Renal pelvis (tissue), 4 donors: ENCODE data around the gene ROBO3. TPM values are rescaled to one million over a fixed set of nuclear protein-coding genes. Genes with fewer than 3 reads are reported as not detected.

ENCODE experiments used
- DNase-seq: peaks from one replicate; pipeline ENCODE4 v3.0.0-alpha.2; 2013
- polyA plus RNA-seq, 3 donors: library from polyadenylated mRNA; unstranded; fragments of 120-200 nt; gene quantifications; one replicate each; pipeline ENCODE4 v1.2.1, GENCODE V29; 2013; ENCODE audit not compliant: insufficient read length in 3 of 3

The ROBO3 gene
- polyA plus RNA-seq, 3 donors, result 25.0 to 30.2 (median 29.9) TPM

DNA sequence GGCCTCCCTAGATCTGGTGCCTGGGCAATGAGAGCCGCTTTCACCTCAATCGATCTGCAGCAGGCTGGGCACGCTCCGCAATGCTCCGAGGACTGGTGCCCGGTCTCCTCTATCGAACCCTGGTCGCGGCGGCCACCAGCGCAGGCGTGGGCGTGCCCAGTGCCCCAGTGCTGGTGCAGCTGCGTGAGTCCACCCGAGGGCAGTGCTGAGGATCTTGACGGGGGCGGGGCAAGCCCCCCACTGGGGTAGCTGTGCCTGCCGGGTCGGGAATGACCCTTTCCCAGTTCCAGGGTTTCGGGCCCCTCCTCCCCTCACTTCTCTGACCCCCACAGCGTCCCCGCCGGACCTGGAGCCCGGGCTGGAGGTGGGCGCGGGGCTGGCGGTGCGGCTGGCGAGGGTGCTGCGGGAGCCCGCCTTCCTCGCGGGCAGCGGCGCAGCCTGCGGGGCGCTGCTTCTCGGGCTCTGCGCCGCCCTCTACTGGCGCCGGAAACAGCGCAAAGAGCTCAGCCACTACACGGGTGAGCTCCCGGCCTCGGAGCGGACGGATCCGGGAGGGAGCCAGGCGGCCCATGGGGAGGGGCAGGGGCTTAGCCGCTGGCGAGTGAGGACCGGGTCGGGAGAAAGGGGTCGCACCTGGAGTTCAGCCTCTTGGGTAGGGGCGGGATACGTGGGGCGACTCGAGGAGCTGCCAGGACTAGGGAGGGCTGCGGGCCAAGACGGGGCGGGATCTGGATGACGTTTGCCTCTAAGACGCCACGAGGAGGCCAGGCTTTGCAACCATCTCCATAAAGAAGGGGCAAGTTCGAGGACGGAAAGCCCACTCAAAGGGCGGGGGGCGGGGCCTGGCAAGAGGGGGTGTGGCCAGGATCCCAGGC, 10.9 kb downstream of the ROBO3 start:
- peak; percentile 93 for DNase-seq

DNA sequence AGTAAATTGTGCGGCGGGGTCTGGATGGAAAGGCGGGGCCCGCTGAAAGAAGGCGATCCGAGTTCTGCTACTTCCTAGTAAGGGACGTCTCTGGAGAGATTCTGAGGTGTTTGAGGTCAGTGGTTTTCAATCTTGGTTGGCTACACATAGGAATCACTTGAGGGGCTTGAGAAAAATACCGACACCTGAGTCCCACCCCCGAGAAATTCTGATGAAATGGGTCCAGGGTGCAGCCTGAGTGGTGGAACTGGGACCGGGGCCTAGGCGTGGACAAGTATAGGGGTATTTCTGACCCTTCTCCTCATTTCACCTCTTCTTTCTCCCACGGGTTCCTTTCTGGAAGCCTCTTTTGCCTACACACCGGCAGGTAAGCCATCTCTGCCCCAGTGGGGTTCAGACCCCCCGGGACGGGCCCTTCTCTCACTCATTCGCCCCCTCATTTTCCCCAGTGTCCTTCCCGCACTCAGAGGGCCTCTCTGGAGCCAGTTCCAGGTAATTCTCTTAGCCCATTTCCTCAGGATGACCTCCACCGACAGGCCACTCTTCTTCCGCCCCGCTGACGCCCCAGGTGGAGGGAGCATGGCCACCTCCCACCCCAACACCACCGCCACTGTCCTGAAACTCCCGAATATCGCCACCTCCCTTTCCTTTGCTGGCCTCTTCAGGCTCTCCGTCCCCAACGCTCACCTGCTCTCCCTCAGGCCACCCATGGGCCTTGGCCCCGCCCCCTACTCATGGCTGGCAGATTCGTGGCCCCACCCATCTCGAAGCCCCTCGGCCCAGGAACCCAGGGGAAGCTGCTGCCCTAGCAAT, 11.8 kb downstream of the ROBO3 start:
- DNase-seq, result no peak

DNA sequence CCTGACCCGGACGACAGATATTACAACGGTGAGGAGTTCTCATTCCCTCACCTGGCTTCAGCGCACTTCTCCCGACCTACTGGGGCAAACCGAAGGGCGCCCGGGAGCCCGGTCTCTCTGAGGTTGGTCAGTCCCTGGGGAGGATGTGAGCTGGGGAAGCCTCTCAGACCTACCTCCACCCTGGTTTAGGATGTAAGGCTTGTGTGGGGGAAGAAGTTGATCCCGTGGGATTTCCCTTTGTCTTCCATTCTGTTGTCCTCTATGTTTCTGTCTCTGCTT, 12.3 kb downstream of the ROBO3 start:
- no peak for DNase-seq

DNA sequence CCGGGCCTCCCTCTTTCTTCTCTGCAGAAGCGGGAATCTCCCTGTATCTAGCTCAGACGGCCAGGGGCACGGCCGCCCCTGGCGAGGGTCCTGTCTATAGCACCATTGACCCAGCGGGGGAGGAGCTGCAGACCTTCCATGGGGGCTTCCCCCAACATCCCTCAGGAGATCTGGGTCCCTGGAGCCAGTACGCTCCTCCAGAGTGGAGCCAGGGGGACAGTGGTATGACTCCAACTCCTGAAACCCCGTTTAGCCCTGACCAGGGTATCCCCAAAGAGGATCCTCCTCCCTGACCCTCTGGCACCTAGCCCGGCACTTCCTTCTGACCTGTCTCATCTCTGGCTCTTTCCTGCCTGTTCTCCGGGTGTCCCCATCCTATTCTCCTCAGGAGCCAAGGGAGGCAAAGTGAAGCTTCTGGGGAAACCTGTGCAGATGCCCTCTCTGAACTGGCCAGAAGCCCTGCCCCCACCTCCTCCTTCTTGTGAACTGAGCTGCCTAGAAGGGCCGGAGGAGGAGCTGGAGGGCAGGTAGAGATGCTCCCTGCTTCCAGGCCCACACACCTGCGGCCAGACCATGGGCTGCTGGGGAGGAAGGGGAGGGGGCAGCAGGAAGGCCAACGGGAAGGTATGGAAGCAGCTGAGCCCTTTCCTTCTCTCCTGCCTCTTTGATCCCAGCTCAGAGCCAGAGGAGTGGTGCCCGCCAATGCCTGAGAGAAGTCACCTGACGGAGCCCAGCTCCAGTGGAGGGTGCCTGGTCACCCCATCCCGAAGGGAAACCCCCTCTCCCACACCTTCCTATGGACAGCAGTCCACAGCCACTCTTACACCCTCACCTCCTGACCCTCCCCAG, 12.9 kb downstream of the ROBO3 start:
- DNase-seq, result no peak

DNA sequence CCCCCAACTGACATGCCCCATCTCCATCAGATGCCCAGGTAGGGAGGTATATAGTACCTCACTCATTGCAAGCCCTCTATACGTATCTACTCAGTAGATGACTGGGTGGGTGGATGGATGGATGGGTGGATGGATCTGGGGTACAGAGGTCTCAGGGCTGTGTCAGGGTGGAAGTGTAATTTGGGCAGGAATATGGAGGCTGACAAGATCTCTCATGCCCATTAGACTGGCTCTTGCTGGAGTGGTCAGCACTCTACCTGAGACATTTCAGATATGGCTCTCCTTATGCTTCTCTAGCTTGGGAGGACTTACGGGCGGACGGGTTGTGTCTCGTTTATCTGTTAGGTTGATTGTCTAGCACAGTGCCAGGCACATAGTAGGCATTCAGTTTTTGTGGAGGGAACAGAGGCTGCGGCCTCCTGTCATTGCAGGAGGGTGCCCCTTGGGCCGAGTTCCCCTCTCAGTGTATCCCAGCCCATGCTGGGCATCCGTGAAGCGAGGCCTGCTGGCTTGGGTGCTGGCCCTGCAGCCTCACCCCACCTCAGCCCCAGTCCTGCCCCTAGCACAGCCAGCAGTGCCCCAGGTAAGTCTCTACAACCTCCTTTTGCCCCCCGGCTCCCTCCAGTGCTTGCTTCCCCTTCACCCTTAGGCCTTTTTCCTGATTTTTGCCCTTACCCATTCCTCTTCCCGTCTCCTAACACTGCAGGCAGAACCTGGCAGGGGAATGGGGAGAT, 13.7 kb downstream of the ROBO3 start:
- DNase-seq, result no peak

DNA sequence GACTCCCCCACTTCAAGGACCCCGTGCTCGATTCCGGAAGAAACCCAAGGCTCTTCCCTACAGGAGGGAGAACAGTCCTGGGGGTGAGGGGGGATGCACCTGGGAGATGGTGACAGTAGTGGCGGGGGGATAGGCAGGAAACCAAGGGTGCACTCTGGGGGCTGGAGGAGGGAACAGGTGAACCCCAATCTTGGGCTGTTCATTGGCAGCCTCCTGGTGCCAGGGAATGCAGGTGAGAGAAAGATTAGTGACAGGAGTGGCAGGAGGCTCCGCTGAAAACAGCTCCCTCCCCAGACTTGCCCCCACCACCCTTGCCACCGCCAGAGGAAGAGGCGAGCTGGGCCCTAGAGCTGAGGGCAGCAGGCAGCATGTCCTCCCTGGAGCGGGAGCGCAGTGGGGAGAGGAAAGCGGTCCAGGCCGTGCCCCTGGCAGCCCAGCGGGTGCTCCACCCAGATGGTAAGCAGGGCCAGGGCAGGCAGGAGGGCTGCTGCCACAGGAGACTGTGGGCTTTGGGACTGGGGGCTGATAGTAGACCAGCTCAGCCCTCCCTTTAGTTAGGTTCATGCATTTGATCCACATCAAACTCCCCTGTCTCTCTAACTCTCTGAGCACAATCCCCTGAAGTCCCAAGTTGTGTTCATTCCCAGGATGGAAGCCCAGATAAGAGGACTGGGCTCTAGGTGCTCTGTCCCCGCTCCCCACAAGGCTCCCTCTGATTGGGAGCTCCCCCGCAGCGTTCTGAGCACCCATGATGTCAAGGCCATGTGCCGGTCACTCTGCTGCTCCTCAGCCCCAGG, 14.5 kb downstream of the ROBO3 start:
- no peak for DNase-seq

DNA sequence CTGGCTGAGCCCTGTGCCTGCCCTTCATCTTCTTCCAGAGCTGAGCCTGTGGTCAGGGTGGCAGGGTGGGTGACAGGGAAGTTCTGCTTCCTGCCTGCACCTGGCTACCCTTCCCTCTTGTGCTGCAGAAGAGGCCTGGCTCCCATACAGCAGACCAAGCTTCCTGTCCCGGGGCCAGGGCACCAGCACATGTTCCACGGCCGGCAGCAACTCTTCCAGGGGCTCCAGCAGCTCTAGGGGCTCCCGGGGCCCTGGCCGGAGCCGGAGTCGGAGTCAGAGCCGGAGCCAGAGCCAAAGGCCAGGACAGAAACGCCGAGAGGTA, 15.0 kb downstream of the ROBO3 start:
- no peak for DNase-seq

DNA sequence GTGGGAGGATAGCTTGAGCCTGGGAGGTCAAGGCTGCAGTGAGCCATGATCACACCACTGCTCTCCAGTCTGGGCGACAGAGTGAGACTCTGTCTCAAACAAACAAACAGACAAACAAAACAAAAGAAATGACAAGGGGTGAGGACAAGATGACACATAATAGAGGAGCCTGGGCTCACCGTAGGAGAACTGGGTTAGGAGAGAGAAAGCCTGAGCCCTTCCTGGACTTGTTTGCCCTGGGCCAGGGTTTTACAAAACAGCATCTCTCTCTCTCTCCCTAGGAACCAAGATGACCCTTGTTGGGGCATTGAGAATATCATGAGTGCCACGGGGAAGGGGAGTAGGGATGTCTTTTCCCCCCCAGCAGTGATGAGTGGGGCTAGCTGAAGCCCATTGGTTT, 15.7 kb downstream of the ROBO3 start:
- DNase-seq, result no peak

DNA sequence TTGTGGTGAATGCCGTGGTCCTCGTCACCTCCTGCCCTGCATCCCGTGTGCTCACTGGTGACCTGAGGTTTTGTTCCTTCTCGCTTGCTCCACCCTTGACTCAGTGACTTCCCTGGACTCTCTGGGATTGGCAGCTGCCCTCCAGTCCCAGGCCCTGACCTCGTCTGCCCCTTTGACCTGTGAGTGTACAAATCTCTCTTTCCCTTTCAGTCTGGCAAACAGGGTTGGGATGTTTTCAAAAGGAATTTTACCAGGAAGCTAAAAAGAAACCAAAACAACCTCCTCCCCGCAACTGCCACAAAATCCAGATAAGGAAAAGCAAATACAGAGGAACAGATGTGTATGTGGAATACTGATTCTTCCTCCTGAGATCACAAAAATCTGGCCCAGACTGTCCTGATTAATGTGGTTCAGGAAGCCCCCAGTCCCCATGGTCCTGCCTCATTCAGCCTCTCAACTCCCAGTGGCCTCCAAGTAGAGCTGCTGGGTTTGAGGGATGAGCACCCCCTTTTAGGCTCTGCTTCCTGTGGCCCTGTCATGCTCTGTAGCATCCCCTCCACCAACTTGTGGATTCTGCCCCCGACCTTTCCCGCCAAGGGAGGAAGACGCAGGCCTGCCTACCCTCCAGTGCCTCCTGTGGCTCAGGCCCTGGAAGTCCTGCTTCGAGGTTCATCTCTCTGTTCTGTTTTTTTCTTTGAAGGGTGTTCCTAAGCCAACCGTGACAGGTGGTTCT, 17.3 kb downstream of the ROBO3 start:
- DNase-seq, result no peak

DNA sequence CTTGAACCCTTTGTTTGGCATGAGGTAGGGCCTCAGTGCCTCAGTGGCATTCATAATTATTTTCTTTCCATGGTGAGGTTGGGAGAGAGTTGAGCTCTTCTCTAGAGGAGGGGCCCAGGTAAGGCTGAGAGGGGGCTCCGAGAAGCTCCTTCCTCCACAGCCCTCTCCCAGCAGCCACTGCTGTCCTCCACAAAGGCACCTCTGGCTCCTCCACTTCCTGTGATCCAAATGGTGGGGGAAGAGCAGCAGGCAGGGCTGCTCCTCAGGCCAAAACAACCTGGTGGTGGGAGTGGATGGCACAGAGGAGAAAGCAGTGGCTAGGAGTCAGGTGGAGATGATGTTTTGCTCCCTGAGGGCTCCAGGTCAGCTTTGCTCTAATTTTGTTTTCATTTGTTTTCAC, 19.1 kb downstream of the ROBO3 start:
- DNase-seq, result no peak

DNA sequence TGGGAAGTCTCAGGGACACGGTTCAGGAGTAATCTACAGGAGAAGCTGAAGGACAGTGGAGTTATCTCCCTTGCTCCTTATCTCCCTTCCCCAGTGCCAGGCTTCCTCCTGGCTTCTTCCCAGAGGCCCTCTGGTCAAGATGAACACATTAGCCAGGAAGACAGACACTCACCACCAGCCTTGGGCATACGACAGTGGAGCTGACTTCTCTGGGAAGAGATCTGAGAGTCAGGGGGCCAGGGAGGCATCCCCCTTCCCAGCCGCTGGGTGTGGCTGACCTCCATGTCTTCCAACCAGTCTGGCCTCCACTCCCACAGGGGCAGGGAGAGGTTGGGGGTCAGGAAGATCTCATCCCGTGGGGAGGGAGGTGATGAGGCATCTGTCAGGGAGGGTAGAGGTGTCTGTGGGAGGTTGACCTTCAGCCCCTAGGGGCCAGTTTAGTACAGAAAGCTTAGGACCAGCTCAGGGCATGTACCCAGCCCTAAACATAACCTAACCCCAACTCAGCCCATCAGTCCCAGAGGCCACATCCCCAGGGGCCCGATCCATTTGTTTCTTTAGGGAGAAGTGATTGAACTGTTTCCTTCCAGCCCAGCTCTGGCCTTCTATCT, 19.7 kb downstream of the ROBO3 start:
- DNase-seq, result no peak

DNA sequence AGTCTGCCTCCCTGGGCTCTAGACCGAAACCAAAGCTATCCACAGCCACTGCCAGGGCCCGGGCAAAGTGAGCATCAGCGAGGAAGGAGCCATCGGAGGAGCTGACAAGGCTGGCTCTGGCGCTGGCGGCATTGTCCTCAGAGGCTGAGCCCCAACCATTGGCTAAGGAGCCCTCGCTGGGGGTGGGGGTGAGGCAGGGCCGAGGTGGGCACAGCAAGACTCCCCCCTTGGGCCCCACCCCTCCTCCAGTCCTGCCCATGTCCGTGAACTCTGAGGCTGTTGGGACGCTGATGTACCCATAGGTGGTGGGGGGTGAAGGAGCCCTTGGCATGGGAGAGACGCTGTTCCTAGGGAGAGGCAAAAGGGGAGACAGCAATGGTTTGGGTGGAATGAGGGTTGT, 21.2 kb downstream of the ROBO3 start:
- no peak for DNase-seq

DNA sequence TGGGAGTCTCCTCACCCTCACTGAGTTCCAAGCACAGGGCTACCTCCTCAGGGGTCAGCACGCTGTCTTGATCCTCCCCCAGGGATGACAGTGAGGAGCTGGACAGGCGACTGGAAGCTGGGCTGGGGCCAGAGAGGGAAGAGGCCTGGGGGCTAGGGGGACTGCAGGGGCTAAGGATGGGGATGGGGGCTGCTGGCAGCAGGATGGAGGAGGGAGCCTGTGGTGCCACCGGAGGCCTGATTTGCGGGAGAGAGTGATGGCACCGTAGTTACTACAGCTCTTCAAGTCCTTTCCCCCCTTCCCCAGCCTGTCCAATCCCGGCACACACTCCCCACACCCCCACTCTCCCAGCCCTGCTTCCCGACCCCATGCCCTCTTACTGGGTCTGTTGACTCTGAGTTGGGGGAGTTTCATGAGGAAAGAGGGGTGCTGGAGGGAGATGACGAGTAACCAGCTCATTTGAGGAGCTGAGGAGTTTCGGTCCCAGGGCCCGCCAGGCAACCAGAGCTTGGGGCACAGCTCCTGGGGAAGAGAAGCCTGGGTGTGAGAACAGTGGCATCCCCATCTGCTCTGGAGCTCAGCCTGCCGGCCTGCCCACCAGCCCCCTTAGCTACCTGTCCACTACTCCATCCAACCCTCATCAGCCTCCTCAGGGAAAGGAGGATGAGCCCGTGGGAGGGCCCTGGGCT, 21.9 kb downstream of the ROBO3 start:
- no peak for DNase-seq

DNA sequence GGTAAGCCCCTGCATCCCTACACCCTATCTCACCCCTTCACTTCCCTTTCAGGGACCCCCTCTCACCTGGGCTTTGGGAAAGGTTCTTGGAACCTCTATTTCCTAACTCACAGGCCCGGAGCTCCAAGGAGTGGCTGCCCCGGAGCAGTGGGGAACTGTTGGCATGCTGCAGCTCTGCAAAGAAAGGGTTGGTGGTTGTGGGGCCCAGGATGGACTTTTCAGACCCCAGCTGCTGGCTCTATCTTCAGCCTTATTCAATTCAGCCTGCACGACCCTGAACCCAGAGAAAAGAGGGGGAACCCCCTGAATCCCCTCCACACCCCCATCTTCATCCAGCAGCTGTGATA, 22.4 kb downstream of the ROBO3 start:
- no peak for DNase-seq

DNA sequence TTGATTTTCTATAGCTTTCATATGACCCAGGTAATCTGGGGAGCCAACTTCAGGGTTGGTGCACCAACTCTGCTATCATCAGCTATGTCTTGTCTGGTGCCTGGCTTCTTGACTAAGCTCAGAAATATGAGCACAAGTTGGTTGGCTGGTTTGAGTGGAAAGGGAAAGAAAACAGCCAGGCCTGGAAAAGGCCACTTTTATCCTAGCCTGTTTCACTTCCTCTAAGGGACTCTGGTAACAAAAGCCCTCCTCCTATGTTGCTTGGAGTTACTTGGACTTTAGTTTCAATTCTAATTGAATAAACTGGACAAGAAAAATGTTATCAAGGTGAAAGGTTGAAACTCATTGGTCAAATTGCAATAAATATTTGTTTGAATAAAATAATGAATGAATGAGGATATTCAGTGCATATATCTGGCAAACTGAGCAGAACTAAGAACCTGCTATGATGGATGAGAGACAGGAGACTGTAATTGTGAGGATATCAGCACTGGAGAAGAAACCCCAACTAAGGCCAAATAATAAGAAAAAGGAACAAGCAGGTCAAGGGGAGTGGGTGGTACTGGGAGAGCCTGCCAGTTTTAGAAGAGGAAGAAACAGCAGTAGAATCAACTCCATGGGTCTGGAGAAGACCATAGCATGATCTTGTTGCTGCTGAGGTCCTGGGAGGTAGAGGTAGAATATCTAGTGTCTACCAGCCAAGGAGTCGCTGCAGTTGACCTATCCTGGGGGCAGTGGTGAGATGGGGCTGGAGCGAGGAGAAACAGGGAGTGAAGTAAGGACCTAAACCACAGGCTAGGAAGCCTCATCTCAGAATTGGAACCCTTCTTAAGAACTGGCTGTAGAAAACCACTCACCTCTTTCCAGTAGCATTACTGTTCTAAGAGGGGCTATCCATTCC, 24.2 kb downstream of the ROBO3 start:
- no peak for DNase-seq

DNA sequence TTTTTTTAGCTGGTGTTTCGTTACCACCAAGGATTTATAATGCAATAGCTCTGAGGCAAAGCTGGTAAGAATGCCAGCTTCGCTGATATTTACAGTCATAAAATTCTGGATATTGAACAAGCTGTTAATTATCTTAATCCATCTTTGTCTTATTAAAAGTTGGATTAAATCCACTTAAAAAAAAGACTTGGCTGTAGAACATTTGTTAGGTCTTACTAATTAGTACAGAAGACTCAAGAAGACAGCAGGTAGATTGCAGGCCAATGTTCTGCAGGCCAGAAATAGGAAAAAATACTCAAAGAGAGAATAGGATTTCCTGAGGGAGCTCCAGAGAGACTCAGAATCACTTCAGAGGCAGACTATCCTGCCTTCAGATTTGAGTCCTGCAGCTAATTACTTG, 24.9 kb downstream of the ROBO3 start:
- DNase-seq, result no peak

DNA sequence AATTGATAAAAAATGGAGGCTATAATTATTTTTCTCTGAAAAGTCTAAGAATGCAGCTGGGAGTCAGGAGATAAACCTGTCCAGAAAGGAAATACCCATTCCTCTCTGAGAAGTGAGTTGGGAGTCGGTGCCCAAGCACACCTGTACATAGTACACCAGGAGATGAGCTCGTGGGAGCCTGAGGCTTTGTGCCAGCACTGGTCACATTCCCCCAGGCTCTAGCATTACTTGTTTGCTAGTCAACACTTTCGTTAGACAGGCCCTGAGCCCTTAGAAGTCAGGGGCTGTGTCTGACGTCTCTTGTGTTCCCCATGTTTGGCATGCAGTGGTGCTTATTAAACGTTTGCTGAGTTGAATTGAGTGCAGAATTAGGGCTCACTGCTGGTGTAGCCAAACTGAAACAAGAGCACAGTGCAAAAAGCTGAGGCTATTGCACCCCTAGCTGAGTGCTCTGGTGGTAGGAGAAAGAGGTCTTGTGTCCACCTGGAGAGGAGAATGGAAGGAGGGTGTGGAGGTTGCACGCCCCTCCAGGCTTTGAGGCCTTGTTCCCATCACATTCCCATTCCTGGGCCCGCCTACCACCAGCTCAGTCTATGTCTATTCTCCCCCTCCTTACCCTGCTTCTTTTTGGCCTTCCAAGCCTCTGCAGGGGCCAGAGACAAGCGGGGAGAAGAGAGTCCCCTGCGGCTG, 25.6 kb downstream of the ROBO3 start:
- DNase-seq, result no peak

DNA sequence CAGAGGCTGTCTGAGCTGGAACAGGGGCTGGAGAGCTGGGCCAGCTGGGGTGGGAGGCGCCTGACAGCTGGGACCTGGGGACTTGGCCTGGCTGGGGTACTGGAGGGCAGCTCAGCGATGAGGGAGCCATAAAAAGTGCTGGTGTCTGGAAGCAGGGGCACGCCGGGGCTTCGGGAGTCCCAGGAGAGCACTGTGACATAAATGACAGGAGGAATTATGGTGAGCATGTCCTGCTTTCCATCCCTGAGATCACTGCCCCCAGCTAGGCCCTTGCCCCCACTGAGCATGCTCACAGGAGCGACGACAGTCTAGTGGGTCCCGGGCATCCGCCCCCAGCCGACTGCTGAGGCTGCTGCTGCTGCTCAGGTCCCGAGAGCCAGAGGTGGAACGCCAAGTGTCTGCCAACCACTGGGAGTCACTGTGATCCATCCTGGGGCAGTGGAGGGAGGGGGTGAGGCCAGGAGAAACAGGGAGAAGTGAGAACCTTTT, 26.2 kb downstream of the ROBO3 start:
- DNase-seq, result no peak
